Measurements from ENCODE around the gene APBB1IP.

APBB1IP gene

DNA sequence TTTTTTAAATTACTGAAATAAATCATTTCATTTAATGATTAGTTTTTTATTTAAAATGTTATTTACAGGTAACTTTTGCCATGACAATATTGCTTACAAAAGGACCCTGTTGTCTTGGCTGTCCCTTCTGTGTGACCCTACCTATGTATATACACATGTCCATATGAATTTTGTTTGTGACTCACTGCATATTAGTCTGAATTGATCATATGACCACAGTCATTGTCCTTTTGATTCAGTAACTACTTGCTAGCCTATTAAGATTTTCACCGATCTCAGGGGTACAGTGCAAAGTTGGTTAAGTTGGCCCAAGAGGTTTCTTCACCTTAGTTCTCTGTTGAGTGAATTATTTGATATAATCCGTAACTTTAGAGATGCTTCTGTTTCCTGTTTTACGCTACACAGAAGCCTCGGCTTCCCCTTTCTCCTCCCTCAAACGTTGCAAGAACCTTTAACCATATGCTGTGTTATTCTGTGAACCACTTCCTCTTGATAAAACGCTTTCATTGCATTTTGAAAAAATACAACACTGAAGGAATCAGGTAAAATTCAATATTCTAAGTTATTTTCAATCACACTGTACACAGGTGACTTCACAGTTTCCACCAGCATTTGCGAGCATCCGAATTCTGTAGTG is 43.9 kb downstream of the APBB1IP start:
- H3K79me2 ChIP-seq (ENCODE audit: insufficient read depth, low read length) = peaks cover 15% of the 10 kb centered on the region

DNA sequence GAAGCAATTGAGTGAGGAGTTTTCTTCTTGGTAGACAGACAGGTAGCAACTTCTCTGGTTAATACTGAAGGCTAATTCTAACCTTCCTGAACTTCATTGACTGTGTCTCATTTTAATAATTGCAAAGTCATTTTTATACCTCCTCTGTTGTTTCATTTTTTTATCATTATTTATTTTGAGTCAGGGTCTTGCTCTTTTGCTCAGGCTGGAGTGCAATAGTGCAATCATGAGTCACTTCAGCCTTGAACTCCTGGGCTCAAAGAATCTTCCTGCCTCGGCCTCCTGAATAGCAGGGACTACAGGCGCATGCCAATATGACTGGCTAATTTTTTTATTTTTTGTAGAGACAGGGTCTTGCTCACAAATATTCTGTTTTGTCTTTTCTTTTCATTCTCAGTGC is 45.4 kb downstream of the APBB1IP start:
- Histone ChIP-seq H3K4me3 (ENCODE audit: low read length, poor library complexity, severe bottlenecking) (no peak overlapping the region), H3K36me3 (ENCODE audit: insufficient read depth, low read length) (no peaks in the 10 kb centered on the region), H2AFZ (ENCODE audit: low read length) (no peak overlapping the region; the same call in 1 of the 2 replicates), H4K20me1 (ENCODE audit: insufficient read depth, low read length, poor library complexity, severe bottlenecking) (no peaks in the 10 kb centered on the region), H3F3A (ENCODE audit: low read depth) (peaks cover 3% of the 10 kb centered on the region), H3K79me2 (ENCODE audit: insufficient read depth, low read length) (peaks cover 15% of the 10 kb centered on the region), H3K9ac (ENCODE audit: low read depth, low read length, poor library complexity, severe bottlenecking) (no peak overlapping the region), H3K9me3 (ENCODE audit: insufficient read depth, low read depth, low read length) (no peaks in the 10 kb centered on the region), H3K4me1 (ENCODE audit: insufficient read depth, low read length, poor library complexity, severe bottlenecking) (peaks cover 44% of the 10 kb centered on the region), H3K9me2 (replicated peaks; ENCODE audit: low read depth, low read length) (no peaks in the 10 kb centered on the region), H3K4me2 (ENCODE audit: low read depth, low read length, poor library complexity, severe bottlenecking) (peak overlapping the region; percentile 65), H3K27me3 (ENCODE audit: insufficient read depth, low read length, poor library complexity, severe bottlenecking) (no peaks in the 10 kb centered on the region)
- TF ChIP-seq, protein P1, sequence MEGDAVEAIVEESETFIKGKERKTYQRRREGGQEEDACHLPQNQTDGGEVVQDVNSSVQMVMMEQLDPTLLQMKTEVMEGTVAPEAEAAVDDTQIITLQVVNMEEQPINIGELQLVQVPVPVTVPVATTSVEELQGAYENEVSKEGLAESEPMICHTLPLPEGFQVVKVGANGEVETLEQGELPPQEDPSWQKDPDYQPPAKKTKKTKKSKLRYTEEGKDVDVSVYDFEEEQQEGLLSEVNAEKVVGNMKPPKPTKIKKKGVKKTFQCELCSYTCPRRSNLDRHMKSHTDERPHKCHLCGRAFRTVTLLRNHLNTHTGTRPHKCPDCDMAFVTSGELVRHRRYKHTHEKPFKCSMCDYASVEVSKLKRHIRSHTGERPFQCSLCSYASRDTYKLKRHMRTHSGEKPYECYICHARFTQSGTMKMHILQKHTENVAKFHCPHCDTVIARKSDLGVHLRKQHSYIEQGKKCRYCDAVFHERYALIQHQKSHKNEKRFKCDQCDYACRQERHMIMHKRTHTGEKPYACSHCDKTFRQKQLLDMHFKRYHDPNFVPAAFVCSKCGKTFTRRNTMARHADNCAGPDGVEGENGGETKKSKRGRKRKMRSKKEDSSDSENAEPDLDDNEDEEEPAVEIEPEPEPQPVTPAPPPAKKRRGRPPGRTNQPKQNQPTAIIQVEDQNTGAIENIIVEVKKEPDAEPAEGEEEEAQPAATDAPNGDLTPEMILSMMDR (conservative IDR thresholded peaks at IDR 0.05; ENCODE audit: low read length) = no peak
- TF ChIP-seq EZH2phosphoT487 (IDR thresholded peaks at IDR 0.05; ENCODE audit: borderline replicate concordance) = no peak

More for the DNA sequence above, 43.9 kb downstream of the APBB1IP start:
- no peaks in the 10 kb centered on the region for H3K9me2 ChIP-seq (replicated peaks; ENCODE audit: low read depth, low read length)
- no peaks in the 10 kb centered on the region for H4K20me1 ChIP-seq (ENCODE audit: insufficient read depth, low read length, poor library complexity, severe bottlenecking)
- H3K36me3 ChIP-seq (ENCODE audit: insufficient read depth, low read length) = no peaks in the 10 kb centered on the region
- peak overlapping the region; percentile 65 for H3K4me2 ChIP-seq (ENCODE audit: low read depth, low read length, poor library complexity, severe bottlenecking)
- peaks cover 3% of the 10 kb centered on the region for H3F3A ChIP-seq (ENCODE audit: low read depth)
- H3K27me3 ChIP-seq (ENCODE audit: insufficient read depth, low read length, poor library complexity, severe bottlenecking) = no peaks in the 10 kb centered on the region
- H3K4me1 ChIP-seq (ENCODE audit: insufficient read depth, low read length, poor library complexity, severe bottlenecking) = peaks cover 52% of the 10 kb centered on the region
- TF ChIP-seq EZH2phosphoT487 (IDR thresholded peaks at IDR 0.05; ENCODE audit: borderline replicate concordance) = no peak
- TF ChIP-seq, protein P1 (conservative IDR thresholded peaks at IDR 0.05; ENCODE audit: low read length) = no peak
- H3K4me3 ChIP-seq (ENCODE audit: low read length, poor library complexity, severe bottlenecking) = peak overlapping the region; percentile 66
- peak overlapping the region; percentile 56 for H2AFZ ChIP-seq (ENCODE audit: low read length)
- H3K9ac ChIP-seq (ENCODE audit: low read depth, low read length, poor library complexity, severe bottlenecking) = peak overlapping the region; percentile 48
- H3K9me3 ChIP-seq (ENCODE audit: insufficient read depth, low read depth, low read length) = no peaks in the 10 kb centered on the region

GRCh38 chr10:26485150-26485941 is 47.2 kb downstream of the APBB1IP start:
- H3K4me3 ChIP-seq (ENCODE audit: low read length, poor library complexity, severe bottlenecking) = no peak overlapping the region
- H3K9me2 ChIP-seq (replicated peaks; ENCODE audit: low read depth, low read length) = no peaks in the 10 kb centered on the region
- H3K4me1 ChIP-seq (ENCODE audit: insufficient read depth, low read length, poor library complexity, severe bottlenecking) = peaks cover 29% of the 10 kb centered on the region
- H3K79me2 ChIP-seq (ENCODE audit: insufficient read depth, low read length) = peaks cover 10% of the 10 kb centered on the region
- H3K27me3 ChIP-seq (ENCODE audit: insufficient read depth, low read length, poor library complexity, severe bottlenecking) = no peaks in the 10 kb centered on the region
- H3K9me3 ChIP-seq (ENCODE audit: insufficient read depth, low read depth, low read length) = no peaks in the 10 kb centered on the region
- H3F3A ChIP-seq (ENCODE audit: low read depth) = peaks cover 3% of the 10 kb centered on the region
- H3K36me3 ChIP-seq (ENCODE audit: insufficient read depth, low read length) = no peaks in the 10 kb centered on the region
- H3K4me2 ChIP-seq (ENCODE audit: low read depth, low read length, poor library complexity, severe bottlenecking) = no peak overlapping the region
- no peak overlapping the region for H2AFZ ChIP-seq (ENCODE audit: low read length)
- H3K9ac ChIP-seq (ENCODE audit: low read depth, low read length, poor library complexity, severe bottlenecking) = no peak overlapping the region
- H4K20me1 ChIP-seq (ENCODE audit: insufficient read depth, low read length, poor library complexity, severe bottlenecking) = no peaks in the 10 kb centered on the region
- TF ChIP-seq, protein P1 (conservative IDR thresholded peaks at IDR 0.05; ENCODE audit: low read length) = no peak
- TF ChIP-seq EZH2phosphoT487 (IDR thresholded peaks at IDR 0.05; ENCODE audit: borderline replicate concordance) = no peak

Data from Loucy (cell line).